Esophagus muscularis mucosa (tissue), 3 donors: ENCODE data around the gene PPP4R1.

Experiments
- CTCF ChIP-seq, 3 experiments: fragments of 200-600 bp in 2 of 3; fragments of 450-650 bp in 1 of 3; sonication (generic) in 2 of 3; IDR thresholded peaks; one replicate each; pipeline ENCODE4 v1.5.1; 2017 to 2019; ENCODE audit warnings: antibody characterized with exemption in 3 of 3, mild to moderate bottlenecking in 2 of 3, moderate library complexity in 1 of 3
- EP300 ChIP-seq: sonication (generic); formaldehyde crosslinking; IDR thresholded peaks from one replicate; pipeline ENCODE4 v1.6.1; 2017; ENCODE audit warnings: antibody characterized with exemption

- TF ChIP-seq CTCF (IDR thresholded peaks at IDR 0.05) (no peak), EP300 (no peak)
These were observed 28.6 kb upstream of the PPP4R1 start for GRCh38 chr18:9642799-9643462.
